Activated CD4-positive, alpha-beta T cell treated with anti-CD3 and anti-CD28 coated beads, Interleukin-2, amount 50 U/mL, for 48 hours (primary cell): ENCODE data around the gene TIMM10.

Experiments used
- DNase-seq, 2 experiments: peaks; one replicate each; pipeline ENCODE4 v3.0.0-alpha.2; 2020

Gene TIMM10

DNA sequence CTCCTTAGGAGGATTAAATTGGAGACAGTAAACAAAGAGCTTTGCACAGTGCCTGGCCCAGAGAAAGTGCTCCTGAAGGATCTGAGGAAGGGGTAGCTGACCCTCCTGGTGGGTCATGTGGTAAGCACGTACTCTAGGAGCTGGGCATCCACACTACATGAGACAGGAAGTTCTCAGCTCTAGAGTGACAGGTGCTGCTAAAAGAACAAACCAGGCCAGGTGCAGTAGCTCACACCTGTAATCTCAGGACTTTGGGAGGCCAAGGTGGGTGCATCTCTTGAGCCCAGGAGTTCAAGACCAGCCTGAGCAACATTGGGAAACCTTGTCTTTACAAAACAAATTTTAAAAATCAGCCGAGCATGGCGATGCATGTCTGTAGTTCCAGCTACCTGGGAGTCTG, 28.2 kb downstream of the TIMM10 start:
- no peak for DNase-seq

DNA sequence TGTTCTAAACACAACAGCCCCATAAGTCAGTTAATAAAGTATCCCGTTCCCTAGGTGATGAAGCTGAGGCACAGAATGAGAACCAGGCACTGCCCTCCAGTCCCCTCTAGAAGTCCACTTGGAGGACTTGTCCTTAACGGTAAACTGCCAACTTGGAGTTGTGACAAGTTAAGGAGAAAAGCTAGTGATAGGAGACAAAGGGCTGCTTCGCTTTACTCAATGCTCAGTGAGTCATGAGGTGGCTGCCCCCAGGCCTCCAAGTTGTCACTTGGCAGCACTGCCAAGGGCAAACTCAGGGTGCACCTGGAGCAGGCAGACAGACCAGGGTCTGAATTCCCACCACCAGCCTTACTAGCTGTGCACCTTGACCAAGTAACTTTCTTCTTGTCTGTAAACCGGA, 28.6 kb downstream of the TIMM10 start:
- no peak for DNase-seq

DNA sequence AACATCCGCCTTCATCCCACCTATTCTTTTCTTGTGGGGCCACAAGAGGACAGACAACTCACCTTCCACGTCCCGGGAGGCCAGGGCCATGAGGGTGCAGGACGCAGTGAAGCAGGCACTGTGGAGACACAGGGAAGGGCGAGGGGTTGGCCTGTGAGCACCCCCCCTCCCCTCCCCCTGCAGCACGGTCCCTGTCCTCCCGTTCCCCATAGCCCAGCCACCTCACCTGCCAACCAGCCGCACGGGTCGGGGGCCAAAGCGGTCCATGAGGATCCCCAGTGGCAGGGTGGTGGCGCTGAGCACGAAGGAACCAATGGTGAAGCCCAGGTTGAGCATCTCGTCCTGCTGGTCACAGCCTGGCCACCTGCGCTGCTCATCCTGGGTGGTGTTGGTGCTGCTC, 29.6 kb downstream of the TIMM10 start:
- DNase-seq, result no peak

DNA sequence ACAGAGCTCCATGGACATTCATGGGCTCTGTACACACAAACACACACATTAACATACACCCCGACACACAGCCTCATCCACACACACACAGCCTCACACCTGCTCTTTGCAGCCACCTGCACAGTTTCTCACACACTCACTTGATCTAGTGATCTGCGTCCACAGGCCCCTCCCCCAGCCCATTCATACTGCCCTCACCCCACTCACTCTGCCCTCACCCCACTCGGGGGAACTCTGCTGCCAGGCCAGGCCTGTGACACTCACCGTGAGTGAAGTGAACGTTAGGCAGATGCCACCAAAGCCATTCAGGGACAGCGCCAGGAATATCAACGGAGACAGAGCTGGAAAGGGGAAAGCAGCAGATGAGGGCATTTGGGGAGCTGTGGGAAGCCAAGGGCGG, 30.0 kb downstream of the TIMM10 start:
- no peak for DNase-seq

DNA sequence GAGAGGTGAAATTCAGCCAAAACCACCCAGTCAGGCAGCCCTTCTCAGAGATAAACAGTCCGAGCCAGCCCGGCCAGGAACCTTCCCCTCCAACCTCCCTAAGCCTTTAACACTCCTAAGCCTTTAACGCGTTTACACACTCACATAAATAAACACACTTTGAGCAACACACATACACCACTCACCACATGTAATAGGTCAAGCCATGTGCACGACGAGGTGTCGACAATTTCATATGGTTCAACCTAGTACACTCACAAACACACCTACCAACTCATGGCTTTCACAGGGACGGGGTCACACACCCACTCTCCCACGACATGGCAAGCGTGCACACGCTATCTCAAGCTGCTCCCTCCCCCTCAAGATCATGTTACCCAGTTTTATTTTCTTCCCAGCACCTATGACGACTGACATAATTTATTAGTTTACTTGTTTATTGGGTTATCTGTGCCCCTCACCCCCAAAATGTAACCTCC, 30.5 kb downstream of the TIMM10 start:
- DNase-seq, result no peak

DNA sequence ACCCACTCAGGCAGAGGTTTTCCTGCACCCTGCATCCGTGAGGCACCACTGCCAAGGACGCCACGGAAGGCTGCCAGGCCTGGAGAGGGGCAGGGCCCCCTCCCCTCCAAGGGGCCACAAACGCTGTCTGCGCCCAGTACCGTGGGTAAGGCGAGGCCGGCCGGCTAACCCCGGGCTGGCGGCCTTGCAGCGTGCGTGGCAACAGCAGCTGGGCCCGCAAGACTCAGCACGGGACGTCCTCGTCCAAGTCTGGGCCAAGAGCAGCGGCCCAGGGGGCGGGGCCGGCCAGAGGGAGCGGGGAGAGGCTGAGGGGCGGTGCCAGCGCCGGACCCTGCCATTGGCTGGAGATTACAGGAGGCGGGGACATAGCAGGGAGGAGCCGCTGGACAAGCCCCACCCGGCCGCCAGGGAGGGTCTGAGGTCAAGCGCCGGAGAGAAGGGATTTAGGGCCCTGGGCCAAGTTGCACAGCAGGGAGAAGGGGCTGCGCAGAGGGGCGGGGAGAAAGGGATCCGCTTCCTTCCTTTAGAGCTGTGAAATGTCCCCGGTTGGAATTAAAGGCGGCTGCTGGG, 31.1 kb downstream of the TIMM10 start:
- peak; percentile 39 to 47 for DNase-seq

DNA sequence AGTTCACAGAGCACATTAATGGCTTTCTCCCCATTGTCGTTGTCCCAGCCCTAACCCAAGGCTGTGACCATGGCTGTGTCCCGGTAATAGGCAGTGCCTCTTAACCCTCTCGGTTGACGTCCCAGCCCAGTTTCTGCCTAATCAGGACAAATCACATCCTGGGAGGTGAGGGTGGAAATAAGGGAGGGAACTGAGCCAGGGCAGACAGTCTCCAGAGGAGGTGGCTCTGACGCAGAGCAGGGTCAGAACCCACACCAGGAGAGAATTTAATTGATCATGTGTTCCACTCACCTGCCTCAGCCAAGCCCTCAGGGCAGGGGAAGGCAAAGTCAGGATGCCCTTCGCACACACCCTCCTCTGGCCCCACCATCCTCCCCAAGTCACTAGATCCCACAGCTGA, 32.0 kb downstream of the TIMM10 start:
- no peak for DNase-seq

DNA sequence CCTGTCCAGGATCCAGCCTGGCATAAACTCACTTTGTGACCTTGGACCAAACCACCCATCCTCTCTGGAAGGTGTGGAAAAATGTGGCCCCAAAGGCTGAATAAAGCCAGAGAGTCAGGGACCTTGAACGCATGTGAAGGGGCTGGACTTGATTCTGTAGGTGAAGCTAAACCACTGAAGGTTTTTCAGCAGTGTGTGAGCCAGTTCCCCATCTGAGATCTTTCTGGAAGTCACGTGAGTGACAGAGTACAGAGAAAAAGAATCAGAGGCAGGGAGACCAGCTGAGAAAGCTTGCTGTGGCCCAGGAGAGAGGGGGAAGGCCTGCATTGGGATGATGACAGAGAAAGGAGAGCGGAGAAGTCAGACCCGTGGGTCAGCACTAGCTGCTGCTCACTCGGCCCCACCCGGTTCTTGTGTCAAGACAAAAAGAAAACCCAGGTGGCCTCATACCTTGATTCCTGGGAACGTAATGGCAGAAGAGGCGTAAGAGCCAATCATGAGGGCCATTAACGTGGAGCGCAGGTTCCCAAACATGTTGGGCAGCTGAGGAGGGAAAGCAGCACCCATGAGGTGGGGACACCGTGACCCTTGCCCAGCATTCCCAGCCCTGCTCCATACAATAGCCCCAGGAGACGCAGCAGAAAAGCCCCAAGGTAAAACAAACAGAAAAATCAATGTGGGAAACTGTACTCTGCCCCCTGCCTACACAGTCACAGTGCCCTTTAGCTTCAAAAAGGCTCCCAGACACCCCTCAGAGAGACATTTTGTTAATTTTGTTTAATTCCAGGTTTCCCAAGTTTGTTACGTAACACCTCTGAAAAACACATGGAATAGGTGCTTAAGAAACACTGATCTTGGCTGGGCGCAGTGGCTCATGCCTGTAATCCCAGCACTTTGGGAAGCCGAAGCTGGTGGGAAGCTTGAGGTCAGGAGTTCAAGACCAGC, 33.0 kb downstream of the TIMM10 start:
- DNase-seq, result no peak

DNA sequence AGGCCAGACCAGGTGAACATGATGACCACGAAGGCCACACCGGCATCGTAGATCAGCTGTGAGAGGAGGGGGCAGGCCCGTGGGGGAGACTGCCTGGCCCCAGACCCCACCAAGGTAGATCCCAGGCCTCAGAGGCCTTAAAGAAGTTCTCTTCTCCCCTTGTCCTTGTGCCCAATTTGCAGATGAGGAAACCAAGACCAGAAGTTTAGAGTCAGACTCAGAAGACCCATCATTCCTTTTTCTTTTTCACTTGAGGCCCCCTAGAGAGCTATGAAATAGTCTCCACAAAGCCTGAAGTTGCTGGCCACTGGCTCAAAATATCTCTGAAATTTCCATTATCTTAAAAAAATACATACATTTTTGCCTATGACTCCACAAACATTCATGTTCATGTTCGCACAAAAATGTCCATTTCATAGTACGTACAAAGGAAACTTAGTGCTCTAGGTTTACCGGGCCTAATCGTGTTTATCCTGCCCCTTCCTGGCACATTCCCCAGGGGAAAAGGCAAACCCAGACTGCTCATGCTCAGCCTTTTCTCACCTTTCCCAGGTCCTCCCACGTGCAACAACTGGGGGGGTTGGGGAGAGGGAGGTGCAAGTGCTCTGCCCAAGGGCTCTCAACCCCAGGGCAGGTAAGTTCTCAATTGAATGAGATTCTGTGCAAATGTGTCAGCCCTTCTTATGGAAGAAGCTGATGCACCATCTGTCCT, 34.3 kb downstream of the TIMM10 start:
- DNase-seq, result no peak

DNA sequence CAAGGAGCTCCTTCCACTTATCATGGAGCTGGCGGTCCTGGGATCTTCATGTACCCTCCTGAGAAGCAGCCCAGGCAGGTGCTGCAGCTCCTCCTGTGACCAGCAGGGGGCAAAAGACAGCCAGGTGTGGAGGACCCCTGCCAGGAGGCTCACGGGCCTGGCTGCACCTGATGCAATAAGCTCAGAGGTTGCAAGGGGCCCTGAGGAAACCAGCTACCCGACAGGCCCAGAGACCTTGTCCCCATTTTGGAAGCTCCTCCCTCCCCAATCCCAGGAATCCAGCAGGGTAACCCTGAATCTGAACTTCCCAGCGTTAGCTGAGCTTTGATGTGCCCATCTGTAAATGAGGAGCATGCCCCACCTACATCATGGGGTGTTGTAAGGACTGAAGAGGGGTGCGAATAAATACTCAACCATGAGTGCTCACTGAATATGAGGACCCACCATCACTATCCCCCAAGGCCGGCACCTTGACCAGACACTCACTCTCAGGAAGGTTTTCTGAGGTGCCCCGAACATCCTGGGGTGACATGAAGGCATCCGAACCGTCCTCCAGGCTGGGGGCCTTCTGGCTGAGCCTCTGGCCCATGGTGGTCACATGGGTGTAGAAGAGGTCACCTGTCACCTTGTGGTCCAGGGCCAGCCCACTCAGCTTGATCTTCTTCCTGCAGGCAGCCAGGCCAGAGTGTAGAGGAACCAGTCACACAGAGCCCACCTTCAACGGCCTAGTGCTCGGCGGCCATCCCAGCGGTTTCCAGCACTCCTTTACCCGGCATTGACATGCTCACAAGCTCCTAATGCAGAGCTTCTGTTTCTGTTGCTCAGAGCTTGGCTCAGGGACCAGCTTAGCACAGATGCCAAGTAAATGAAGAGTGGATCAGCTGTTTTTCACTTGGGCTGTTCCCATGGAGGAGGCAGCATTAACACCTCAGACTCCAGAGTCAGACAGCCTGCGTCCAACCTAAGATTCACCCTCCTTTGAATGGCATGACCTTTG, 36.7 kb downstream of the TIMM10 start:
- DNase-seq, result peak; percentile 78 to 81

DNA sequence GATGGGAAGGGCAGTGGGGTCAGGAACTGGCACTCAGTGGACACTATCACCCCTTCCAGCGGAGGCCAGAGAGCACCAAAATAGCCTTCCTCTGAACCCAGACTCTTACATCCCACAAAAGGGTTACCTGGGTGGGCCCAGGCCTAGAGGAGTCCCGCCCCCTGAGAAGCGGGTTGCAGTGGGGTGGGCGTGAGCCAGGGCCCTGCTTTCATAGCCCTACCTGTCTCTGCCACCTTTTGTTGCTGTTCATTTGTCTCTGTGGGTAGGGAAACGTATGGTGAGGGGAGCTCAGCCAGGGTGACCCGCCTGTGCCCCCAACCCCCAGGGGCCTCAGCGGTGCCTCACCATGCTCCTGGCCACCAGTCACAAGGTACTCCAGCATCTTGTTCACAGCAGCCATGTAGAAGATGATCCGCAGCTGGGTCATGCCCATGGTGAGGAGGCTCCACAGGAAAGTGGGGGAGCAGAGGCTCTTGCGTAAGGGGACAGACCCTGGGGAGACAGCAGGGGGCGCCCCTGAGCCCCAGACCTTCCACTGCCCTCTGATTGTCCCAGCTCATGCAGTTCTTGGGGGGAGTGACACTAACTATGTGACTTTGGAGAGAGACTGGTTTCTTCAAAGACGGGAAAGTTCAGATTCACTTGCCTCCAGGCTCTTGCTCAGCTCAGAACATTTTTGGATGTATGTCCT, 39.0 kb downstream of the TIMM10 start:
- DNase-seq, result peak; percentile 68 to 72

DNA sequence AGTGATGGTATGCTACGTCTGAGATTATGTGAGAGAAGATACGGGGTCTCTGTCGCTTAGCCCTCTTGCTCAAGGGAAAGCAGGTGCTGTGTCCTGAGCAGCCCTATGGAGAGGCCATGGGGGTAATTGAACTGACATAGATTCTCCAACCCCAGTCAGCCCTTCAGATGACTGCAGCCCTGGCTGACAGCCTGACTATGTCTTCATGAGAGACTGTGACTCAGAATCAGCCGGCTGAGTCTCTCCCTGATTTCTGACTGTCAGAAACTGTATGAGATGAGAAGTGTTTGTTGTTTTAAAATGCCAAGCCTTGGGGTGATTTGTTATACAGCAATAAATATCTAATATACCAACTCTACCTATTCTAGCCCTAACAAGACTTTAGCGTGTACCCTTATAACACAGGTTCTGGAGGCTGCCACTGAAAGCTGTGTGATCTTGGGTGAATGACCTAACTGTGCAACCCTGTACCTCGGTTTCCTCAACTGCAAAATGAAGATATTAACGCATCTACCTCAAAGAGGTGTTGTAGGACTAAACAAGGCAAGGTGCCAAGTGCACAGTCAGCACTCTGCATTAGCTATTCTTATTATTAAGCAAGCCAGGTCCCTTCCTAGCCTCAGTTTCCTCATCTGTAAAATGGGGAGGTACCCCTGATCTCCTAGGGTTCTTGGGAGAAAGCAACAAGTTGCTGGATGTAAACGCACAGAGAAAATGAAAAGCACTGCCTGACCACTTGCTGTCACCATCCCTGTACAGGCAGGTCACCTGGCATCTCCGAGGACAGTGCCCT, 39.9 kb downstream of the TIMM10 start:
- DNase-seq, result no peak

DNA sequence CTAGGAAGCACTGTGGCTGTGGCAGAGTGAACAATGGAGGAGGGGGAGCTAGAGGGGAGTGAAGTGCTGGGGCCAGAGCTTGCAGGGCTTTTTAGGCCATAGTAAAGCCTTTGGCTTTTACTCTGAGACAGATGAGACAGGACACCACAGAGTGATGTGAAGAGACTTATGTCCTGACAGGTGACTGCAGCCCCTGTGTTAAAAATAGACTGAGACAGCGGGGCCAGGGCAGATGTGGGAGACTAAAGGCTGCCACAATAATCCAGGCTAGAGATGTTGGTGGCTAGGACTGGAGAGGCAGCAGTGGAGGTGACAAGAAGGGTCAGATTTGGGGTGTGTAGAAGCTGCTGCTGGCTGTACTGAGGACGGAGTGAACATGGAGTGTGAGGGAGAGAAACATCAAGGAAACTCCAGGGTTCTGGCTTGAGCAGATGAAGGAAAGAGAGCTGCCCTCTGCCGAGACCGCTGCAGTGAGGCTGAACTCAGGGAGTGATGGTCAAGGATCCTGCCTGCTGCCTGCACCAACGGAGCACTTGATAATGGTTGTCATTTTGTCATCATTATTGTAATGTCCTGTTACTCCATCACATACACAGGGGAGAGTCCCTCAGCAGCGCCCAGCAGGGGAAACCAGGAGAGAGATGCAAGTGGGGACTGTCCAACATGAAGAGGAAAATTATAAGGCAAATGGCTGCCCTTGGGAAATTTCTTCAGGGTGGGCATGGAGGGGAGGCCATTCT, 42.5 kb downstream of the TIMM10 start:
- no peak for DNase-seq

DNA sequence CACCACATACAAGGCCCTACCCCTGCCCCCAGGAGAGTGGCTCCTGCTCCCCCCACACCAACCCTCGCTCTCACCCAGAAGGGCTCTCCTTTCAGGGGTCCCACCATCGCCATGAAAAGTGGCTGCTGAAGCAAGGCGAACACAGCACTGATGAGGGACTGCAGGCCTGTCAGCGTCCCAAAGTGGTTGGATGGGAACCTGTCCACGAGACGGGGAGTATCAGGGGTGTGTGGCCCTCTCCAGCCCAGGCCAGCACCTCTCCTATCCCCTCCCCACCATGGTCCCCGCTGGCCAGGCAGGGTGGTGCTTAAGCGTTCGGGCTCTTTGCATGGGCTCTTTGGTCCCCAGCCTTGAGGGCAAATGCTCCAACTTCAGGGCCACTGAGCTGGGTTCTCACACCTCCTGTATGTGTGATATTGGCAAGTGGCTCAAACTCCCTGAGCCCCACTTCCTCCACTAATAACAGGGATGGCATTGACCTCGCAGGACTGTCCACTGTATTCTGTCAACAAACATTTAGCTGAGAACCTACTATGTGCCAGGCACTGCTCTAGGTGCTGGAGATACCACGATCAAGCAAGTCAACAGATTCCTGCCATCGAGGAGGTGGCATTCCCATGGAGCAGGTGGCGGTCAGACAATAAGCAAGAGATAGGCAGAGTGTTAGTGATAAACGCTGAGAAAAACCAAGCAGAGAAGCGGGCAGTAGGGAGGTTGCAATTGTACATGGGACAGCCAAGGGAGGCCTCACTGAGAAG, 43.4 kb downstream of the TIMM10 start:
- no peak for DNase-seq

DNA sequence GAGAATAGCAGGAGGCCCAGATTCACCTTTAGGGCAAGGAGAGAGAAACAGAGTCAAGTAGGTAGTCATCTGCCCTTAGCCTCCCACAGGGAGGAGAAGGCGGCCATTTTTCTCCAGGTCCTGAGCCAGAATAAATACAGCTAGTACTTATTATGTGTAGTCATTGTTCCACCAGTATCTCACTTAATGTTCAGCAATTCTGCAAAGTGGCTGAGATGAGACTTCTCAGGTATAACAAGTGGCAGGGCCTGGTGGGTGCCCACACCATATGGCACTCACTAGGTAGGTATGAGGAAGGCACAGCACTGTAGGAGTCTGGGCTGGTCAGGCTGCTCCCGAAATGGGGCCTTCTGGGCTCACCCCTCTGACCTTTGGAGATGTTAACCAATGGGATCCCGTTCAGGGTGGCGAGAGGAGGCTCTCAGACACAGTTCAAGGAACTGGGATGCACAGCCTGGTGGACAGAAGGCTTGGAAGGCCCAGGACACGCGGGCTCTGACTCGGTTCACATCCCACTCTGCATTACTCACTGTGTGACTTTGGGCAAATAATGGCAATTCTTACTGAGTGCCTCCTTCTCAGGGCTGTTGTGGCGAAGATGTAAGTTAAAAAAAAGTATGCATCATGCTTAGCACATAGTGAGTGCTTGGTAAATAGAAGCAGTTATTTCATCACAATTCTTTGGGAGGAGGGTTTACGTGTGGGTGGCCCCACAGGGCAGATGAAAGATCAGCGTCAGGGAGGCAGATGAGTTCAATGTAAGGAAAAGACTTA, 45.1 kb downstream of the TIMM10 start:
- no peak for DNase-seq

DNA sequence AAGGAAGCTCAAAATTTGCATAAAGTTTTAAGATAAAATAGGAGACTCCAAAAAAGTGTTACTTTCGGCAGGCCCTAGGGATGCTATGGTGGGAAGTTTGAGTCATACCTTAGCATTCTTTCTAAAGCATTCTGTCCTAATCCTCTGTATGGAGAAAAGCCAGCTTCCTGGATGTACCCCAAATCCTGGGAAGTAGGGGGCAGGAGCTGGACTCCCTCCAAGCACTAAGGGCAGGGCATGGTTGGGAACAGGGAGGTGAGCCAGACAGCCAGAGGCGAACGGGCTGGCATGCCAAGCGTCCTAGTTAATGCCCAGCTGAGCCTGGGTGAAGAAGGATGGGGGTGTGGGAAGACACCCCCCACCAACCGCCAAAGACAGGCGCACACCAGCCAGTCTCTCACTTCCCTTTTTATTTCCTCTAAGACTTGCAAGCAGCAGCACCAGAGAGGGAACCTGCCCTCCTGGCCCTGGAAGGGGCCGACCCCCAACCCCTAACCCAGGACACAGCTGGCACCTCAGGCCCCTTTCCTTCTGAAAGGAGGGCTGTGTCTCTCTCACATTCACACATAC, 46.3 kb downstream of the TIMM10 start:
- no peak for DNase-seq

DNA sequence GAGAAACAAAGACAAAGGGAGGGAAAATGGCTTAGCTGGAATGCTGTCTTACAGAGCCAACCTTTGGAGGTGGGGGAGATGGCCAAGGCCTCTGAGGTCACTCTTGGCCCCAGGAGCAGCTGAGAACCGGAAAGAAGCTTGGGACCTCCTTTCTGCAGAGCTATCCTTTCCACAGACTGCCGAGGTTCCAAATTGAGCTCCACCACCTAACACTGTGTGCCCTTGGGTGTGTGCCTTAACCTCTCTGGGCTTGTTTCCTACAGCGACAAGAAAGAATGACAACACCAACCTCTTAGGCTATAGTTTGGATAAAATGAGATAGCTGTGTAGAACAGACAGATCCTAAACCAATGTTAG, 47.0 kb downstream of the TIMM10 start:
- no peak for DNase-seq
